Hindlimb muscle (tissue), 1 donor: ENCODE results near the gene ZBTB46. TPM values are rescaled to one million over a fixed set of nuclear protein-coding genes. Genes with fewer than 3 reads are reported as not detected.

Experiments used
- DNase-seq: peaks from one replicate; pipeline ENCODE4 v3.0.0-alpha.2; 2013
- polyA plus RNA-seq: library from polyadenylated mRNA; unstranded; fragments of 120-200 nt; gene quantifications from one replicate; pipeline ENCODE4 v1.2.1, GENCODE V29; 2013; ENCODE audit not compliant: insufficient read length

Gene ZBTB46
- polyA plus RNA-seq, 1 donor = 24.7 TPM

- no peak for DNase-seq
These were observed 65.2 kb downstream of the ZBTB46 start for GRCh38 chr20:63765902-63766301.

GRCh38 chr20:63765082-63765873 is 65.8 kb downstream of the ZBTB46 start:
- no peak for DNase-seq

- DNase-seq = no peak
These were observed 71.6 kb downstream of the ZBTB46 start for GRCh38 chr20:63759377-63759901.

- no peak for DNase-seq
These were observed 72.9 kb downstream of the ZBTB46 start for GRCh38 chr20:63758152-63758551.

GRCh38 chr20:63756648-63756991 is 74.4 kb downstream of the ZBTB46 start:
- no peak for DNase-seq

GRCh38 chr20:63755933-63756647 is 75.0 kb downstream of the ZBTB46 start:
- DNase-seq = no peak

GRCh38 chr20:63754008-63754407 is 77.1 kb downstream of the ZBTB46 start:
- DNase-seq = no peak

- no peak for DNase-seq
These were observed 77.7 kb downstream of the ZBTB46 start for GRCh38 chr20:63753381-63753780.

- no peak for DNase-seq
These were observed 78.5 kb downstream of the ZBTB46 start for GRCh38 chr20:63752411-63753101.

GRCh38 chr20:63751471-63752271 is 79.4 kb downstream of the ZBTB46 start:
- no peak for DNase-seq

- no peak for DNase-seq
These were observed 80.1 kb downstream of the ZBTB46 start for GRCh38 chr20:63750807-63751470.

GRCh38 chr20:63749597-63750508 is 81.2 kb downstream of the ZBTB46 start:
- DNase-seq = no peak

- DNase-seq = no peak
These were observed 82.2 kb downstream of the ZBTB46 start for GRCh38 chr20:63748934-63749270.

GRCh38 chr20:63748070-63748933 is 82.8 kb downstream of the ZBTB46 start:
- DNase-seq = no peak

- no peak for DNase-seq
These were observed 83.4 kb downstream of the ZBTB46 start for GRCh38 chr20:63747622-63748069.

- DNase-seq = no peak
These were observed 84.2 kb downstream of the ZBTB46 start for GRCh38 chr20:63746751-63747315.

GRCh38 chr20:63745961-63746731 is 84.9 kb downstream of the ZBTB46 start:
- no peak for DNase-seq

GRCh38 chr20:63745424-63745805 is 85.6 kb downstream of the ZBTB46 start:
- DNase-seq = no peak
